Activated B cell treated with CpG ODN at 0.5 μM for 24 hours (primary cell): Measurements from ENCODE around the gene IFNL1. TPM values are rescaled to one million over a fixed set of nuclear protein-coding genes. Genes with fewer than 3 reads are reported as not detected.

Source experiments
- ATAC-seq: fragments of 200-7000 bp; cut with Tn5 transposase; one replicate; pipeline ENCODE4 v1.10.0; 2021; ENCODE audit warnings: low read depth, mild to moderate bottlenecking, moderate library complexity
- CTCF ChIA-PET: fragments of 350-600 bp; sonication (Branson Sonifier 250); formaldehyde crosslinking; loops from one replicate; lab custom pipeline; 2021; ENCODE audit warnings: antibody characterized with exemption; lab: Charles Lee
- POLR2A ChIA-PET: fragments of 350-600 bp; sonication (Branson Sonifier 250); formaldehyde crosslinking; loops from one replicate; lab custom pipeline; 2021; ENCODE audit warnings: antibody characterized with exemption; lab: Charles Lee
- DNase-seq: peaks from one replicate; pipeline ENCODE4 v3.0.0; 2022
- H3K27ac Mint-ChIP-seq: one replicate; pipeline ENCODE4 v1.8.0; 2020; ENCODE audit warnings: mixed read lengths
- H3K27me3 Mint-ChIP-seq: one replicate; pipeline ENCODE4 v1.8.0; 2021; ENCODE audit warnings: mixed read lengths
- H3K36me3 Mint-ChIP-seq: one replicate; pipeline ENCODE4 v1.8.0; 2021; ENCODE audit warnings: low read depth, mixed read lengths
- H3K4me1 Mint-ChIP-seq: one replicate; pipeline ENCODE4 v1.8.0; 2021; ENCODE audit warnings: mixed read lengths
- H3K4me3 Mint-ChIP-seq: one replicate; pipeline ENCODE4 v1.8.0; 2020; ENCODE audit warnings: mild to moderate bottlenecking, mixed read lengths
- H3K9me3 Mint-ChIP-seq: one replicate; pipeline ENCODE4 v1.8.0; 2020; ENCODE audit warnings: mixed read lengths
- intact Hi-C: fragments of 100-400 bp; cut with micrococcal nuclease; formaldehyde crosslinking; loops from one replicate; pipeline ENCODE4 v1.15.1; 2024
- total RNA-seq: library from RNA; stranded (reverse); gene quantifications from 2 replicates; pipeline ENCODE4 v1.2.3, GENCODE V29; 2022
- TF ChIP-seq, protein P1 (sequence below): fragments of 200-600 bp; IDR thresholded peaks from one replicate; pipeline ENCODE4 v1.8.0; 2022; ENCODE audit warnings: antibody characterized with exemption, mild to moderate bottlenecking

Gene IFNL1
- total RNA-seq, 1 donor from 2014 or later = not detected

DNA sequence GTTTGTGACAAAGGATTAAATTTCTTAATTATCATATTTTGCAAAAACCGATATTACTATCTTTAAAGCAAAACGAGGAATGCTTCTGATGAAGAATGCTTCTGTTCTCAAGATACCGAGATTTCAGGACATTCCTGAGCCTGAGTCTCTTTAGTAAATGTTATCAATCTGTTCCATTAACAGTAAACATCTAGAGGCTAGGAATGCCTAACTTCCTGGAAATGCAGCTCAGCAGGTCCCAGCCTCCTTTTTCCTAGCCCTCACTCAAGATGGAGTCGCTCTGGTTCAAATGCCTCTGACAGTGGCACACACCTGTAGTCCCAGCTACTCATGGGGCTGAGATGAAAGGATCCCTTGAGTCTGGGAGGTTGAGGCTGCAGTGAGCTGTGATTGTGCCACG, 45.1 kb upstream of the IFNL1 start:
- POLR2A ChIA-PET = no interaction called here
- Mint-ChIP-seq H3K27ac (no peak overlapping the region), H3K36me3 (no peaks in the 10 kb centered on the region), H3K4me3 (no peak overlapping the region), H3K4me1 (no peaks in the 10 kb centered on the region), H3K9me3 (no peaks in the 10 kb centered on the region), H3K27me3 (peaks cover 5% of the 10 kb centered on the region)
- DNase-seq (no peak), ATAC-seq (no peak)
- TF ChIP-seq, protein P1, sequence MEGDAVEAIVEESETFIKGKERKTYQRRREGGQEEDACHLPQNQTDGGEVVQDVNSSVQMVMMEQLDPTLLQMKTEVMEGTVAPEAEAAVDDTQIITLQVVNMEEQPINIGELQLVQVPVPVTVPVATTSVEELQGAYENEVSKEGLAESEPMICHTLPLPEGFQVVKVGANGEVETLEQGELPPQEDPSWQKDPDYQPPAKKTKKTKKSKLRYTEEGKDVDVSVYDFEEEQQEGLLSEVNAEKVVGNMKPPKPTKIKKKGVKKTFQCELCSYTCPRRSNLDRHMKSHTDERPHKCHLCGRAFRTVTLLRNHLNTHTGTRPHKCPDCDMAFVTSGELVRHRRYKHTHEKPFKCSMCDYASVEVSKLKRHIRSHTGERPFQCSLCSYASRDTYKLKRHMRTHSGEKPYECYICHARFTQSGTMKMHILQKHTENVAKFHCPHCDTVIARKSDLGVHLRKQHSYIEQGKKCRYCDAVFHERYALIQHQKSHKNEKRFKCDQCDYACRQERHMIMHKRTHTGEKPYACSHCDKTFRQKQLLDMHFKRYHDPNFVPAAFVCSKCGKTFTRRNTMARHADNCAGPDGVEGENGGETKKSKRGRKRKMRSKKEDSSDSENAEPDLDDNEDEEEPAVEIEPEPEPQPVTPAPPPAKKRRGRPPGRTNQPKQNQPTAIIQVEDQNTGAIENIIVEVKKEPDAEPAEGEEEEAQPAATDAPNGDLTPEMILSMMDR = no peak
- intact Hi-C loops = no loop called here
- CTCF ChIA-PET = no interaction called here

DNA sequence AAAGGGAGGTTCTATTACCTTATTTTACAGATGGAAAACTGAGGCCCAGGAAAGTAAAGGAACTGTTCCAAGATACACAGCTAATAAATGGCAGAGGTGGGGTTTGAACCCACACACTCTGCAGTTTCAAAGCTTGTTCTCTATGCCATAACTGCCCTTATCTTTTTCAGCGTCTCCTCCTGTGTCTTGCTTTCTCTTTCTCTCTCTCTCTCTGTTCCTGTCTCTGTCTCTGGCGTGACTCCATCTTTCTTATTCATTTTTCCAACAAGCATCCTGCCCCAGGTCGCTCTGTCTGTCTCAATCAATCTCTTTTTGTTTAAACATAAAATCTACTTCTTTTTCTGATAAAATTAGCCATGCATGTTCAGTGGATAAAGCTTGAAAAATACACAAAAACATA, 44.4 kb upstream of the IFNL1 start:
- H3K4me3 Mint-ChIP-seq = no peak overlapping the region
- H3K27me3 Mint-ChIP-seq = peaks cover 9% of the 10 kb centered on the region
- no peak overlapping the region for H3K27ac Mint-ChIP-seq
- ATAC-seq = no peak
- ChIA-PET CTCF (no interaction called here), POLR2A (no interaction called here)
- H3K36me3 Mint-ChIP-seq = no peaks in the 10 kb centered on the region
- H3K9me3 Mint-ChIP-seq = no peaks in the 10 kb centered on the region
- no peak for DNase-seq
- TF ChIP-seq, protein P1 = no peak
- intact Hi-C loops = no loop called here
- H3K4me1 Mint-ChIP-seq = no peaks in the 10 kb centered on the region

DNA sequence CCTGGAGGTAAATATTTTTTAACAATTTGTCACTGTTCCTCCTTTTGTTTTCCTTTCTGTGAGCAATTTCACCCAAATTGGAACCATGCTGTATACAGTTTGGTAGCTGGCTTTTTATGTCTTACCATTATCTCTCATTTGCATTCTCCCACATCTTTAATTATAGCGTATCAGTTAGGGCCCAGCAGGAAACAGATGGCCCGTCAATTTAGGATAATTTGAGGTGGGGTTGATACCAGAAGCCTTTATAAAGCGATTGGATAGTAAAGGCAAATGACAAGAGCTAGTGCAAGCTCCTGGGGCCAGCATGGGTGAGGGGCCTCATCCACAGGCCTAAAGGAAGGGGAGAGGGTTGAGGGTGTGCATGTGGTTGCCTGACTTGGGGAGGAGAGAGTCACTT, 43.7 kb upstream of the IFNL1 start:
- TF ChIP-seq, protein P1 = no peak
- no peaks in the 10 kb centered on the region for H3K36me3 Mint-ChIP-seq
- intact Hi-C loops = no loop called here
- POLR2A ChIA-PET = no interaction called here
- H3K27ac Mint-ChIP-seq = no peak overlapping the region
- CTCF ChIA-PET = no interaction called here
- peaks cover 11% of the 10 kb centered on the region for H3K27me3 Mint-ChIP-seq
- no peaks in the 10 kb centered on the region for H3K4me1 Mint-ChIP-seq
- H3K4me3 Mint-ChIP-seq = no peak overlapping the region
- peaks cover 2% of the 10 kb centered on the region for H3K9me3 Mint-ChIP-seq
- ATAC-seq = no peak
- no peak for DNase-seq

DNA sequence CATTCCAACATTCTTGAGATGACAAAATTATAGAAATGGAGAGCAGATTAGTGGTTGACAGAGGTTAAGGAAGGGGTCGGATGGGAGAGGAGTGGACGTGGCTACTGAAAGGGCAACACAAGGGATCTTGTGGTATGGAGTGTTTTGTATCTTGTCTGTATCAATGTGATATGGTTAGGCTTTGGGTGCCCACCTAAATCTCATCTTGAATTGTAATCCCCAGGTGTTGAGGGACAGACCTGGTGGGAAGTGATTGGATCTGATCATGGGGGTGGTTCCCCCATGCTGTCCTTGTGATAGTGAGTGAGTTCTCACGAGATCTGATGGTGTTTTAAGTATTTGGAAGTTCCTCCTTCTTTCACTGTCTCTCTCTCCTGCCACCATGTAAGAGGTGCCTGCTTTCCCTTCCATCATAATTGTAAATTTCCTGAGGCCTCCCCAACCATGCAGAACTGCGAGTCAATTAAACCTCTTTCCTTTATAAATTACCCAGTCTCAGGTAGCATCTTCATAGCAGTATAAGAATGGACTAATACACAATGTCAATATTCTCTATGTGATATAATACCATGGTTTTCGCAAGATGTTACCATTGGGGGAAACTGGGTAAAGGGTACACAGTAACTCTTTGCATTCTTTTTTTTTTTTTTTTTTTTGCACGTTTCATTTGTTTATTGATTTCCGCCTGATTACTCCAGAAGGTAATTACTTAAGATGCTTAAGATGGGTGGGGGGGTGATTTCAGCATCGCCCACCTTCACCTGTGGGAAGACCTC, 42.6 kb upstream of the IFNL1 start:
- ChIA-PET CTCF (no interaction called here), POLR2A (no interaction called here)
- TF ChIP-seq, protein P1 = no peak
- H3K4me1 Mint-ChIP-seq = no peaks in the 10 kb centered on the region
- no peak for ATAC-seq
- H3K9me3 Mint-ChIP-seq = peaks cover 2% of the 10 kb centered on the region
- H3K27ac Mint-ChIP-seq = no peak overlapping the region
- H3K4me3 Mint-ChIP-seq = no peak overlapping the region
- no peaks in the 10 kb centered on the region for H3K36me3 Mint-ChIP-seq
- peaks cover 11% of the 10 kb centered on the region for H3K27me3 Mint-ChIP-seq
- no peak for DNase-seq
- intact Hi-C loops = no loop called here

DNA sequence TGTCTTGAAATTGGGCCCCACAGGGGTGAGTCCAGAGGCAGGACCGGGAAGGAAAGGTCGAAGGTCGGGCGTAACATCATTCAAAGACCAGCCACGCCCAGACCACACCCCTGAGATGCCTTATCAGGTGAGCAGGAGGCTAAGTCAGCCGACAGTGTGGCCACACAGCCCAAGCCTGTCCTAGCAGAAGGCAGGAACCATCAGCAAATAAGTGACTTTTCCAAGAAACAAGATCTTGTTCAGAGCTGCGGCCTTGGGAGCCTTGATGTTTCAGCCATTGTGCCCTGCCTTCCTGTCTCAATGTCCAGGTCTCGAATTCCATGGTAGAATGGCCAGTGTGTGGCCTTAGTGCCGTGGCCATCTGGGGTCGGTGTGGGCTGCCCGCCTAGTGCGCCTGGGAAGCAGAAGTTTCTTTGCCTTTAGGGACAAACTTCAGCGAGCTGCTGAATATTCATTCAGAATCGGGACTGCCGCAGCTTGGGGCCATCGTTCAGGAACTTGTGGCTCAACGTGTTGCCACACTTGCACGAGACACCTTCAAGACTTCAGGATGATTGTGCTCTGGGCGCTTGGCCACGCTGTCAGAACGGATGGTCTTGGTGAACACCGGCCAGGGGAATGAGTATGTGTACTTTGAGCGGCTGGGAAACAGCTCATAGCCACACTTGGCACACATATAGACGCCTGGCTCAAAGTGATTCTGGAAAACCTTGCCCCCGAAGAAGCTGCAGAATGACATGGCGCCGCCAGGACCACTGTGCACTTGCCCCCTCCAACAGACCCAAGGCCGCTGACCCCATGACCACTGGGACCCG, 41.5 kb upstream of the IFNL1 start:
- peaks cover 11% of the 10 kb centered on the region for H3K27me3 Mint-ChIP-seq
- TF ChIP-seq, protein P1 = no peak
- no peak for DNase-seq
- CTCF ChIA-PET = no interaction called here
- no peak overlapping the region for H3K27ac Mint-ChIP-seq
- no peaks in the 10 kb centered on the region for H3K36me3 Mint-ChIP-seq
- intact Hi-C loops = no loop called here
- H3K9me3 Mint-ChIP-seq = peaks cover 2% of the 10 kb centered on the region
- POLR2A ChIA-PET = no interaction called here
- ATAC-seq = no peak
- no peaks in the 10 kb centered on the region for H3K4me1 Mint-ChIP-seq
- H3K4me3 Mint-ChIP-seq = no peak overlapping the region
